ENCODE data around the gene MAB21L3. TPM values are rescaled to one million over a fixed set of nuclear protein-coding genes. Genes with fewer than 3 reads are reported as not detected.

The MAB21L3 gene
- total and polyA plus RNA-seq, 2 of the 13 experiments (the other 11 are each of a cell fraction or from before 2014, with no cell fraction given), result 0.55 to 4.1 TPM

GRCh38 chr1:116179419-116179818 is 68.2 kb downstream of the MAB21L3 start (continued):
- TF ChIP-seq ZNF343 (CRISPR knock-in tag; IDR thresholded peaks at IDR 0.05) (no peak), ZNF816 (CRISPR knock-in tag; IDR thresholded peaks at IDR 0.05; ENCODE audit: borderline replicate concordance) (no peak), ZNF619 (CRISPR knock-in tag; IDR thresholded peaks at IDR 0.05) (no peak), ZNF20 (CRISPR knock-in tag; IDR thresholded peaks at IDR 0.05) (no peak), ZNF597 (CRISPR knock-in tag; IDR thresholded peaks at IDR 0.05) (no peak), MATR3 (CRISPR knock-in tag; IDR thresholded peaks at IDR 0.05) (no peak), GTF3A (CRISPR knock-in tag; conservative IDR thresholded peaks at IDR 0.05) (no peak), MED1 (CRISPR knock-in tag; IDR thresholded peaks at IDR 0.05) (peak; percentile 79), NRL (CRISPR knock-in tag; IDR thresholded peaks at IDR 0.05; ENCODE audit: borderline replicate concordance) (no peak), PCBP2 (optimal IDR thresholded peaks at IDR 0.05; ENCODE audit: low read depth, low read length, poor library complexity, severe bottlenecking) (no peak), NR3C1 (CRISPR knock-in tag; IDR thresholded peaks at IDR 0.05) (no peak), ZZZ3 (CRISPR knock-in tag; IDR thresholded peaks at IDR 0.05; ENCODE audit: borderline replicate concordance) (no peak), SKIL (CRISPR knock-in tag; IDR thresholded peaks at IDR 0.05; ENCODE audit: borderline replicate concordance) (0 out of 2 replicates have a peak, but pooled peaks have one; percentile 10), SALL1 (CRISPR knock-in tag; IDR thresholded peaks at IDR 0.05) (peak; percentile 88), THAP8 (CRISPR knock-in tag; IDR thresholded peaks at IDR 0.05; ENCODE audit: borderline replicate concordance) (no peak), HNF4G (IDR thresholded peaks at IDR 0.05; ENCODE audit: borderline replicate concordance, low read depth, low read length) (peak; percentile 84), HNF4G (CRISPR knock-in tag; IDR thresholded peaks at IDR 0.05; ENCODE audit: borderline replicate concordance, low read depth) (peak; percentile 88; the same call in 1 of the 2 replicates), GATAD2A (CRISPR knock-in tag; IDR thresholded peaks at IDR 0.05) (peak; percentile 91), POLR2AphosphoS2 (IDR thresholded peaks at IDR 0.05; ENCODE audit: low read depth, low read length) (no peak), ZFP37 (CRISPR knock-in tag; IDR thresholded peaks at IDR 0.05; ENCODE audit: borderline replicate concordance) (no peak), ARHGAP35 (CRISPR knock-in tag; IDR thresholded peaks at IDR 0.05; ENCODE audit: borderline replicate concordance) (no peak), CBFB (CRISPR knock-in tag; IDR thresholded peaks at IDR 0.05) (no peak), ZMAT5 (CRISPR knock-in tag; IDR thresholded peaks at IDR 0.05; ENCODE audit: borderline replicate concordance, low read depth) (no peak), KLF6 (CRISPR knock-in tag; IDR thresholded peaks at IDR 0.05) (no peak), TCF7 (IDR thresholded peaks at IDR 0.05; ENCODE audit: low read depth) (no peak), ZBTB10 (CRISPR knock-in tag; IDR thresholded peaks at IDR 0.05; ENCODE audit: borderline replicate concordance) (peak; percentile 67; the same call in 1 of the 2 replicates)
